Uterus (tissue), 2 donors: Measurements from ENCODE around the gene KLF3.

Experiments
- CTCF ChIP-seq, 4 experiments: fragments of 200-600 bp in 2 of 4; fragments of 450-650 bp in 2 of 4; sonication (generic) in 2 of 4; IDR thresholded peaks; one replicate each; pipeline ENCODE4 v1.5.1; 2016 to 2019; ENCODE audit warnings: antibody characterized with exemption in 4 of 4, mild to moderate bottlenecking in 2 of 4, moderate library complexity in 1 of 4
- POLR2A ChIP-seq, 2 donors: fragments of 450-650 bp; IDR thresholded peaks; one replicate each; pipeline ENCODE4 v1.6.1; 2016; ENCODE audit warnings: antibody characterized with exemption in 2 of 2, mild to moderate bottlenecking in 1 of 2, moderate library complexity in 1 of 2

GRCh38 chr4:38706301-38706700 is 42.3 kb downstream of the KLF3 start:
- TF ChIP-seq CTCF (IDR thresholded peaks at IDR 0.05) (no peak), POLR2A (IDR thresholded peaks at IDR 0.05) (no peak)
